ENCODE measurements around the gene TK2. TPM values are rescaled to one million over a fixed set of nuclear protein-coding genes. Genes with fewer than 3 reads are reported as not detected.

TK2 gene
- total RNA-seq, 1 experiment from 2014 or later: 31.2 TPM

DNA sequence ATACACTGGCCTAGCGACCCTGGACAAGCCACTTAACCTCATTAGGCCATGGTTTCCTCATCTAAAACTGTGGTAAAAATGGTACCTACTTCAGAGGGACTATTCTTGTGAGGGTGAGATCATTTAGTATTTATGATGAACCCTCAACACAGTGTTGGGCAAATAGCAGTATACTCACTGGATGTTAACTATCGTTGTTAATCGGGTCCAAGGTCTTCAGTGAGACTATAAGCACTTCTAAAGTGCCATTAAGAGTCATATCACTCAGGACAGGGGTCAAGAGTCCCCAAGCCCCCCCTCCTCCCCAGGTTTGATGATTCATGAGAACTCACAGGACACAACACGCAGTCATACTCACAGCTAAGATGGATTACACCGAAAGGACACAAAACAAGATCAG, 11.0 kb downstream of the TK2 start:
- no peaks in the 10 kb centered on the region for H3K9me3 Mint-ChIP-seq (ENCODE audit: unreplicated experiment)
- CTCF ChIA-PET: interaction anchor here (0.5 to 0.6 kb wide), 3 partner anchors 148 to 329 kb away, joined by 3 to 4 read pairs (median 3); no protein-coding TSS in a partner anchor
- POLR2A ChIA-PET: no interaction called here

DNA sequence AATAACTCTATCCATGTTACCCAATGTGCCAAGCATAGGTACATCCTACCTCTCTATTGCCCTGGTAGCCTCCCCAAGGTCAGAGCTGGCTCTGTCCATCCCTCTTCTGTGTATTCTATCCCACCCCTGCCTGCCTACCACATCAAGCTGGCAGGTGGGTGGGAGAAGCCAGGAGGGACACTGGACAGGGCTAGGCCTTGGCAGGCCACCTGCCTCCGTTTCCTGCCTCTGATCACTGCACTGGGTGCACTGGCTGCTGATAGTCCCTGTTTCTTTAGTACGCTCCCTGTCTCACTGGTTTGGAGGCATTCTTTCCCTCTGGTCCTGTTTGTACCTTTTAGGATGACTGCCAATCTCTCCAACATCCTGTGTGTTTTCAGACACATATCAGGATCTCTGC, 12.7 kb downstream of the TK2 start:
- intact Hi-C loops (cut with micrococcal nuclease): no loop called here
- Mint-ChIP-seq H3K27ac (ENCODE audit: low read depth, unreplicated experiment) (no peak overlapping the region), H3K4me3 (ENCODE audit: unreplicated experiment) (no peak overlapping the region), H3K9me3 (ENCODE audit: unreplicated experiment) (no peaks in the 10 kb centered on the region), H3K36me3 (ENCODE audit: insufficient read depth, unreplicated experiment) (peaks cover 60% of the 10 kb centered on the region), H3K27me3 (ENCODE audit: insufficient read depth, unreplicated experiment) (no peaks in the 10 kb centered on the region), H3K4me1 (ENCODE audit: insufficient read depth, unreplicated experiment) (no peaks in the 10 kb centered on the region)
- POLR2A ChIA-PET: no interaction called here
- BruUV-seq (replicated peaks): no TSS peak
- no peak for DNase-seq (ENCODE audit: unreplicated experiment)
- CTCF ChIA-PET: interaction anchor here (1.3 kb wide), 1 partner anchor 294 kb away, joined by 3 read pairs; the partner anchor contains the start of gene NAE1
- TF ChIP-seq, protein P1, sequence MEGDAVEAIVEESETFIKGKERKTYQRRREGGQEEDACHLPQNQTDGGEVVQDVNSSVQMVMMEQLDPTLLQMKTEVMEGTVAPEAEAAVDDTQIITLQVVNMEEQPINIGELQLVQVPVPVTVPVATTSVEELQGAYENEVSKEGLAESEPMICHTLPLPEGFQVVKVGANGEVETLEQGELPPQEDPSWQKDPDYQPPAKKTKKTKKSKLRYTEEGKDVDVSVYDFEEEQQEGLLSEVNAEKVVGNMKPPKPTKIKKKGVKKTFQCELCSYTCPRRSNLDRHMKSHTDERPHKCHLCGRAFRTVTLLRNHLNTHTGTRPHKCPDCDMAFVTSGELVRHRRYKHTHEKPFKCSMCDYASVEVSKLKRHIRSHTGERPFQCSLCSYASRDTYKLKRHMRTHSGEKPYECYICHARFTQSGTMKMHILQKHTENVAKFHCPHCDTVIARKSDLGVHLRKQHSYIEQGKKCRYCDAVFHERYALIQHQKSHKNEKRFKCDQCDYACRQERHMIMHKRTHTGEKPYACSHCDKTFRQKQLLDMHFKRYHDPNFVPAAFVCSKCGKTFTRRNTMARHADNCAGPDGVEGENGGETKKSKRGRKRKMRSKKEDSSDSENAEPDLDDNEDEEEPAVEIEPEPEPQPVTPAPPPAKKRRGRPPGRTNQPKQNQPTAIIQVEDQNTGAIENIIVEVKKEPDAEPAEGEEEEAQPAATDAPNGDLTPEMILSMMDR (IDR thresholded peaks at IDR 0.05; ENCODE audit: unreplicated experiment): no peak

More for the DNA sequence above, 11.0 kb downstream of the TK2 start:
- no peak for DNase-seq (ENCODE audit: unreplicated experiment)
- H3K36me3 Mint-ChIP-seq (ENCODE audit: insufficient read depth, unreplicated experiment): peaks cover 50% of the 10 kb centered on the region
- H3K27ac Mint-ChIP-seq (ENCODE audit: low read depth, unreplicated experiment): no peak overlapping the region
- TF ChIP-seq, protein P1 (IDR thresholded peaks at IDR 0.05; ENCODE audit: unreplicated experiment): no peak
- BruUV-seq (replicated peaks): no TSS peak
- intact Hi-C loops (cut with micrococcal nuclease): no loop called here
- H3K4me1 Mint-ChIP-seq (ENCODE audit: insufficient read depth, unreplicated experiment): no peaks in the 10 kb centered on the region
- no peaks in the 10 kb centered on the region for H3K27me3 Mint-ChIP-seq (ENCODE audit: insufficient read depth, unreplicated experiment)
- no peak overlapping the region for H3K4me3 Mint-ChIP-seq (ENCODE audit: unreplicated experiment)

GRCh38 chr16:66536525-66536924, 13.4 kb downstream of the TK2 start:
- TF ChIP-seq, protein P1 (IDR thresholded peaks at IDR 0.05; ENCODE audit: unreplicated experiment): no peak
- ChIA-PET POLR2A (no interaction called here), CTCF (interaction anchor here (0.5 to 1.3 kb wide), 3 partner anchors 60 to 294 kb away, joined by 3 to 4 read pairs (median 3); partner anchors contain the start of gene NAE1)
- Mint-ChIP-seq H3K4me3 (ENCODE audit: unreplicated experiment) (no peak overlapping the region), H3K27me3 (ENCODE audit: insufficient read depth, unreplicated experiment) (no peaks in the 10 kb centered on the region), H3K36me3 (ENCODE audit: insufficient read depth, unreplicated experiment) (peaks cover 61% of the 10 kb centered on the region), H3K9me3 (ENCODE audit: unreplicated experiment) (no peaks in the 10 kb centered on the region), H3K27ac (ENCODE audit: low read depth, unreplicated experiment) (no peak overlapping the region), H3K4me1 (ENCODE audit: insufficient read depth, unreplicated experiment) (no peaks in the 10 kb centered on the region)
- no TSS peak for BruUV-seq (replicated peaks)
- DNase-seq (ENCODE audit: unreplicated experiment): no peak
- intact Hi-C loops (cut with micrococcal nuclease): no loop called here

GRCh38 chr16:66534376-66534799, 15.5 kb downstream of the TK2 start:
- ChIA-PET POLR2A (no interaction called here), CTCF (no interaction called here)
- Mint-ChIP-seq H3K9me3 (ENCODE audit: unreplicated experiment) (no peaks in the 10 kb centered on the region), H3K27me3 (ENCODE audit: insufficient read depth, unreplicated experiment) (no peaks in the 10 kb centered on the region), H3K4me1 (ENCODE audit: insufficient read depth, unreplicated experiment) (no peaks in the 10 kb centered on the region), H3K27ac (ENCODE audit: low read depth, unreplicated experiment) (no peak overlapping the region), H3K4me3 (ENCODE audit: unreplicated experiment) (no peak overlapping the region), H3K36me3 (ENCODE audit: insufficient read depth, unreplicated experiment) (peaks cover 76% of the 10 kb centered on the region)
- DNase-seq (ENCODE audit: unreplicated experiment): no peak
- intact Hi-C loops (cut with micrococcal nuclease): no loop called here
- BruUV-seq (replicated peaks): no TSS peak
- TF ChIP-seq, protein P1 (IDR thresholded peaks at IDR 0.05; ENCODE audit: unreplicated experiment): no peak

Measured in MCF 10A (cell line).